Karpas-422 (cell line): ENCODE data around the gene MEIS3. TPM values are rescaled to one million over a fixed set of nuclear protein-coding genes. Genes with fewer than 3 reads are reported as not detected.

ENCODE experiments used
- DNase-seq: peaks from one replicate; pipeline ENCODE4 v3.0.0-alpha.2; 2015
- H2AFZ ChIP-seq: fragments of 200-600 bp; sonication (generic); 2 replicates; pipeline ENCODE4 v1.6.1; 2014; ENCODE audit warnings: antibody characterized with exemption, low read length, mixed read lengths
- H3K27ac ChIP-seq: fragments of 200-600 bp; sonication (generic); 2 replicates; pipeline ENCODE4 v1.5.1; 2014; ENCODE audit warnings: mild to moderate bottlenecking, low read length, moderate library complexity
- H3K27me3 ChIP-seq: fragments of 200-600 bp; sonication (generic); 2 replicates; pipeline ENCODE4 v1.6.1; 2014; ENCODE audit warnings: low read length, mixed read lengths
- H3K36me3 ChIP-seq: fragments of 200-600 bp; sonication (generic); 2 replicates; pipeline ENCODE4 v1.6.1; 2014; ENCODE audit warnings: low read length, mixed read lengths; ENCODE audit not compliant: insufficient read depth
- H3K4me1 ChIP-seq: fragments of 200-600 bp; sonication (generic); 2 replicates; pipeline ENCODE4 v1.6.1; 2014; ENCODE audit warnings: mild to moderate bottlenecking, low read length, mixed read lengths
- H3K4me2 ChIP-seq: fragments of 200-600 bp; sonication (generic); 2 replicates; pipeline ENCODE4 v1.6.1; 2014; ENCODE audit warnings: low read length, low read depth, mild to moderate bottlenecking; ENCODE audit not compliant: poor library complexity, severe bottlenecking
- H3K4me3 ChIP-seq: fragments of 200-600 bp; sonication (generic); 2 replicates; pipeline ENCODE4 v1.5.1; 2014; ENCODE audit warnings: mild to moderate bottlenecking, antibody characterized with exemption, low read length, mixed read lengths
- H3K79me2 ChIP-seq: fragments of 200-600 bp; sonication (generic); 2 replicates; pipeline ENCODE4 v1.6.1; 2014; ENCODE audit warnings: mild to moderate bottlenecking, low read length, mixed read lengths
- H3K9ac ChIP-seq: fragments of 200-600 bp; sonication (generic); 2 replicates; pipeline ENCODE4 v1.6.0; 2014; ENCODE audit warnings: low read length
- H3K9me2 ChIP-seq: fragments of 200-600 bp; sonication (generic), shearing (Covaris generic); replicated peaks from 2 replicates; pipeline ENCODE4 v1.6.0; 2014; ENCODE audit warnings: mild to moderate bottlenecking, low read length, moderate library complexity; ENCODE audit not compliant: insufficient read depth
- H3K9me3 ChIP-seq: fragments of 300-700, 200-600 bp; sonication (generic); 2 replicates; pipeline ENCODE4 v1.6.1; 2014; ENCODE audit warnings: low read length, mixed read lengths
- H4K20me1 ChIP-seq: fragments of 200-600 bp; sonication (generic); 2 replicates; pipeline ENCODE4 v1.6.1; 2014; ENCODE audit warnings: mild to moderate bottlenecking, antibody characterized with exemption, low read length, low read depth; ENCODE audit not compliant: insufficient read depth
- total RNA-seq: library from RNA; depleted of rRNA; stranded (reverse); fragments of >200 nt; shearing (Covaris generic); gene quantifications from 2 replicates; pipeline ENCODE4 v1.2.3, GENCODE V29; 2014; ENCODE audit warnings: low replicate concordance

The MEIS3 gene
- total RNA-seq, 1 experiment from 2014 or later: 3.3 TPM

- Histone ChIP-seq H3K79me2 (no peaks in the 10 kb centered on the region), H3K9ac (no peak overlapping the region), H3K9me2 (no peaks in the 10 kb centered on the region), H3K27ac (no peak overlapping the region), H4K20me1 (peaks cover 4% of the 10 kb centered on the region; the same call in 1 of the 2 replicates), H3K9me3 (no peaks in the 10 kb centered on the region), H3K4me1 (no peaks in the 10 kb centered on the region), H2AFZ (no peak overlapping the region), H3K27me3 (no peaks in the 10 kb centered on the region), H3K36me3 (no peaks in the 10 kb centered on the region), H3K4me3 (no peak overlapping the region), H3K4me2 (no peak overlapping the region)
- no peak for DNase-seq
Measured at GRCh38 chr19:47421844-47422395, 2.6 kb upstream of the MEIS3 start.

- Histone ChIP-seq H3K27ac (no peak overlapping the region), H3K4me3 (no peak overlapping the region), H3K36me3 (no peaks in the 10 kb centered on the region), H3K4me1 (no peaks in the 10 kb centered on the region), H3K79me2 (no peaks in the 10 kb centered on the region), H4K20me1 (peaks cover 4% of the 10 kb centered on the region; the same call in 1 of the 2 replicates), H3K9me3 (no peaks in the 10 kb centered on the region), H3K9me2 (no peaks in the 10 kb centered on the region), H2AFZ (no peak overlapping the region), H3K9ac (no peak overlapping the region), H3K4me2 (no peak overlapping the region), H3K27me3 (no peaks in the 10 kb centered on the region)
- DNase-seq: no peak
Measured at GRCh38 chr19:47421244-47421786, 2.0 kb upstream of the MEIS3 start.

- Histone ChIP-seq H3K9me3 (no peaks in the 10 kb centered on the region), H3K4me1 (no peaks in the 10 kb centered on the region), H3K27ac (no peak overlapping the region), H3K27me3 (no peaks in the 10 kb centered on the region), H3K4me3 (no peak overlapping the region), H2AFZ (no peak overlapping the region), H4K20me1 (peaks cover 4% of the 10 kb centered on the region; the same call in 1 of the 2 replicates), H3K79me2 (no peaks in the 10 kb centered on the region), H3K9ac (no peak overlapping the region), H3K4me2 (no peak overlapping the region), H3K9me2 (no peaks in the 10 kb centered on the region), H3K36me3 (no peaks in the 10 kb centered on the region)
- no peak for DNase-seq
Measured at GRCh38 chr19:47419789-47420188, 462 bp upstream of the MEIS3 start.

GRCh38 chr19:47418692-47419029 is 666 bp downstream of the MEIS3 start:
- H3K9ac ChIP-seq: peak overlapping the region; percentile 50; the same call in 1 of the 2 replicates
- H3K27me3 ChIP-seq: no peaks in the 10 kb centered on the region
- no peak for DNase-seq
- H3K4me3 ChIP-seq: peak overlapping the region; percentile 52; the same call in 1 of the 2 replicates
- H3K27ac ChIP-seq: no peak overlapping the region
- no peak overlapping the region for H2AFZ ChIP-seq
- no peaks in the 10 kb centered on the region for H3K9me3 ChIP-seq
- H4K20me1 ChIP-seq: peaks cover 4% of the 10 kb centered on the region; the same call in 1 of the 2 replicates
- H3K79me2 ChIP-seq: no peaks in the 10 kb centered on the region
- H3K36me3 ChIP-seq: no peaks in the 10 kb centered on the region
- no peaks in the 10 kb centered on the region for H3K9me2 ChIP-seq
- no peaks in the 10 kb centered on the region for H3K4me1 ChIP-seq
- peak overlapping the region; percentile 47 for H3K4me2 ChIP-seq

GRCh38 chr19:47417746-47418691 is 1.3 kb downstream of the MEIS3 start:
- Histone ChIP-seq H3K9me2 (no peaks in the 10 kb centered on the region), H3K9ac (0 out of 2 replicates have a peak overlapping the region, but pooled peaks have one; percentile 50), H3K4me2 (no peak overlapping the region), H3K27ac (no peak overlapping the region), H2AFZ (no peak overlapping the region), H3K4me3 (peak overlapping the region; percentile 52; the same call in 1 of the 2 replicates), H3K36me3 (no peaks in the 10 kb centered on the region), H3K4me1 (no peaks in the 10 kb centered on the region), H3K27me3 (no peaks in the 10 kb centered on the region), H3K9me3 (no peaks in the 10 kb centered on the region), H3K79me2 (no peaks in the 10 kb centered on the region), H4K20me1 (peaks cover 4% of the 10 kb centered on the region; the same call in 1 of the 2 replicates)
- no peak for DNase-seq

GRCh38 chr19:47417107-47417745 is 2.1 kb downstream of the MEIS3 start:
- H3K9me2 ChIP-seq: no peaks in the 10 kb centered on the region
- no peak overlapping the region for H2AFZ ChIP-seq
- no peak overlapping the region for H3K4me3 ChIP-seq
- no peaks in the 10 kb centered on the region for H3K9me3 ChIP-seq
- no peak for DNase-seq
- peaks cover 4% of the 10 kb centered on the region; the same call in 1 of the 2 replicates for H4K20me1 ChIP-seq
- no peaks in the 10 kb centered on the region for H3K36me3 ChIP-seq
- H3K4me1 ChIP-seq: no peaks in the 10 kb centered on the region
- H3K79me2 ChIP-seq: no peaks in the 10 kb centered on the region
- no peaks in the 10 kb centered on the region for H3K27me3 ChIP-seq
- H3K27ac ChIP-seq: no peak overlapping the region
- no peak overlapping the region for H3K9ac ChIP-seq
- no peak overlapping the region for H3K4me2 ChIP-seq

- Histone ChIP-seq H3K36me3 (no peaks in the 10 kb centered on the region), H3K9ac (no peak overlapping the region), H3K4me1 (no peaks in the 10 kb centered on the region), H2AFZ (no peak overlapping the region), H4K20me1 (peaks cover 4% of the 10 kb centered on the region; the same call in 1 of the 2 replicates), H3K27ac (no peak overlapping the region), H3K9me2 (no peaks in the 10 kb centered on the region), H3K4me3 (no peak overlapping the region), H3K9me3 (no peaks in the 10 kb centered on the region), H3K79me2 (no peaks in the 10 kb centered on the region), H3K4me2 (no peak overlapping the region), H3K27me3 (no peaks in the 10 kb centered on the region)
- DNase-seq: no peak
Measured at GRCh38 chr19:47416643-47416985, 2.7 kb downstream of the MEIS3 start.
